ENCODE measurements around the gene AVP. TPM values are rescaled to one million over a fixed set of nuclear protein-coding genes. Genes with fewer than 3 reads are reported as not detected.
"Not testable (repeated sequence)": the region's sequence is repeated elsewhere in the genome, so short reads cannot be mapped to it uniquely, and the experiment has no call there.

AVP gene
- total RNA-seq, 2 donors from 2014 or later, result not detected

GRCh38 chr20:3121271-3121911 lies 36.9 kb upstream of the AVP start:
- Mint-ChIP-seq H3K27me3 (no peaks in the 10 kb centered on the region), H3K36me3 (ENCODE audit: low read depth) (no peaks in the 10 kb centered on the region), H3K27ac (peak overlapping the region; percentile 94), H3K4me3 (peak overlapping the region; percentile 86), H3K4me1 (peaks cover 24% of the 10 kb centered on the region)
- peak; percentile 77 for ATAC-seq
- DNase-seq, result no peak
- no peaks in the 10 kb centered on the region for H3K9me3 ChIP-seq (ENCODE audit: control insufficient read depth, low read length, poor library complexity, severe bottlenecking)

DNA sequence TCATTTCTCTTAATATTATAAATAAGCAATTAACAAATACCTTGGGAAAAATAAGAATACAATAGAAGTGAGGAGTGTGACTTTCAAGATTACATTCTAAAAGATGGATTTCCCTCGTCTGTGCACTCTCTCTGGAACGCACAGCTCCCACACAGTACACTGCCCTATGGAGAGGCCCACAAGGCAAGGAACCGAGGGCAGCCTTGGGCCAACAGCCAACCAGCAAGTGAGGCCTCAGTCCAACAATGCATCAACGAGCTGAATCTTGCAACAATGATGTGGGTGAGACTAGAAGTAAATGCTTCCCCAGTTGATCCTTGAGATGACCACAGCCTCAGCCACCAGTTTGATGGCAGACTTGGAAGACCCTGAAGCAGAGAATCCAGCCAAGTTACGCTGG lies 34.5 kb upstream of the AVP start:
- Mint-ChIP-seq H3K27ac (peak overlapping the region; percentile 94), H3K4me1 (peaks cover 27% of the 10 kb centered on the region), H3K27me3 (no peaks in the 10 kb centered on the region), H3K36me3 (ENCODE audit: low read depth) (peaks cover 2% of the 10 kb centered on the region), H3K4me3 (no peak overlapping the region)
- H3K9me3 ChIP-seq (ENCODE audit: control insufficient read depth, low read length, poor library complexity, severe bottlenecking), result no peaks in the 10 kb centered on the region
- DNase-seq (no peak), ATAC-seq (no peak)

DNA sequence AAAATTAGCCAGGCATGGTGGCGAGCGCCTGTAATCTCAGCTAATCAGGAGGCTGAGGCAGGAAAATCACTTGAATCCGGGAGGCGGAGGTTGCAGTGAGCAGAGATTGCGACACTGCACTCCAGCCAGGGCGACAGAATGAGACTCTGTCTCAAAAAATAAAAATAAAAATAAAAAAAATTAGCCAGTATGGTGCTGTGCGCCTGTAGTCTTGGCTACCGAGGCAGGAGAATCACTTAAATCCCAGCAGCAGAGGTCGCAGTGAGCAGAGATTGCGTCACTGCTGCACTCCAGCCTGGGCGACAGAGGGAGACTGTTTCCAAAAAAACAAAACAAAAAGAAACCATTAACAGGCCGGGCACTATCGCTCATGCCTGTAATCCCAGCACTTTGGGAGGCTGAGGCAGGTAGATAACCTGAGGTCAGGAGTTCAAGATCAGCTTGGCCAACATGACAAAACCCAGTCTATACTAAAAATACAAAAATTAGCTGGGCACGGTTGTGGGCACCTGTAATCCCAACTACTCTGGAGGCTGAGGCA lies 33.4 kb upstream of the AVP start:
- Mint-ChIP-seq H3K27ac (peak overlapping the region; percentile 83), H3K4me1 (peaks cover 27% of the 10 kb centered on the region)
- ATAC-seq, result peak; percentile 70
- not testable (repeated sequence) for H3K27me3 Mint-ChIP-seq; H3K4me3 Mint-ChIP-seq; H3K9me3 ChIP-seq (ENCODE audit: control insufficient read depth, low read length, poor library complexity, severe bottlenecking); DNase-seq; H3K36me3 Mint-ChIP-seq (ENCODE audit: low read depth)

- Mint-ChIP-seq H3K4me1 (peaks cover 17% of the 10 kb centered on the region), H3K27ac (peak overlapping the region; percentile 83)
- ATAC-seq, result no peak
These were observed 31.8 kb upstream of the AVP start for GRCh38 chr20:3116341-3116740.

DNA sequence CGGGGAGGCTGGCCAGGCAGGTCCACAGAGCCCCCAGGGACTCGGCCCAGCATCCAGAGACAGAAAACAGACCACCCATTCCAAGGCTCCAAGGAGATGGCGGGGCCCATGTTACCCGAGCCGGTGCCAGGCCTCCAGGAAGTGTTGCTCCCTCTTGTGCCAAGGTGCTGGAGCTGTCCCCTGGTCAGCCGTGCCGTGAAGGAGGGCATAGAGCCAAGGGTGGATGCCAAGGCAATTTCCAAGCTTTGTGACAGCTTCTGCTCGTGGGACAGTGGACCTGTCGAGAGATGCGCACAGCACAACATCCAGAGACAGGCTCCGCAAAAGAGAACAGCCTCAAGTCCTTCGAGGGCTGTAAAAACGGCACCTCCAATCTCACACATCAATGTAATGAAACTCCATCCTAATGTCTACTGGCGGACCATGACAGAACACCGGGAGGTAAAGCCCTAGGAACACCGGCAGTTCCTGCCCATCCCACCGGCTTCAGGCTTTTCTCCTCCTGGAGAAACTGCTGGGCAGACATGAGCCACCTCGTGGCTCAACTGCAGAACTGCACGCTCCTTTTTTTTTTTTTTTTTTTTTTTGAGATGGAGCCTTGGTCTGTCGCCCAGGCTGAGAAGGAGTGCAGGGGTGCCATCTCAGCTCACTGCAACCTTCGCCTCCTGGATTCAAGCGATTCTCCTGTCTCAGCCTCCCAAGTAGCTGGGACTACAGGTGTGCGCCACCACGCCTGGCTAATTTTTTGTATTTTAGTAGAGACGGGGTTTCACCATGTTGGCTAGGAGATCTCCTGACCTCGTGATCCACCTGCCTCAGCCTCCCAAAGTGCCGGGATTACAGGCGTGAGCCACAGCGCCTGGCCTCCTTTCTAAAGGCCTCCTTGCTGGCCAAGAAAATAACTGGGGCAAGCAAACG lies 30.9 kb upstream of the AVP start:
- H3K4me3 Mint-ChIP-seq, result no peak overlapping the region
- peaks cover 10% of the 10 kb centered on the region for H3K4me1 Mint-ChIP-seq
- ATAC-seq, result peak; percentile 66
- no peaks in the 10 kb centered on the region for H3K9me3 ChIP-seq (ENCODE audit: control insufficient read depth, low read length, poor library complexity, severe bottlenecking)
- no peaks in the 10 kb centered on the region for H3K27me3 Mint-ChIP-seq
- H3K27ac Mint-ChIP-seq, result no peak overlapping the region
- no peak for DNase-seq
- peaks cover 13% of the 10 kb centered on the region for H3K36me3 Mint-ChIP-seq (ENCODE audit: low read depth)

More at GRCh38 chr20:3116341-3116740, 31.8 kb upstream of the AVP start:
- H3K9me3 ChIP-seq (ENCODE audit: control insufficient read depth, low read length, poor library complexity, severe bottlenecking), result no peaks in the 10 kb centered on the region
- Mint-ChIP-seq H3K36me3 (ENCODE audit: low read depth) (peaks cover 9% of the 10 kb centered on the region), H3K27me3 (no peaks in the 10 kb centered on the region), H3K4me3 (no peak overlapping the region)
- DNase-seq, result no peak

- DNase-seq (no peak), ATAC-seq (no peak)
- Mint-ChIP-seq H3K4me1 (peaks cover 11% of the 10 kb centered on the region), H3K4me3 (no peak overlapping the region), H3K27ac (peak overlapping the region; percentile 59), H3K36me3 (ENCODE audit: low read depth) (peaks cover 13% of the 10 kb centered on the region), H3K27me3 (no peaks in the 10 kb centered on the region)
- no peaks in the 10 kb centered on the region for H3K9me3 ChIP-seq (ENCODE audit: control insufficient read depth, low read length, poor library complexity, severe bottlenecking)
These were observed 27.5 kb upstream of the AVP start for GRCh38 chr20:3111995-3112394.

GRCh38 chr20:3111507-3111906 lies 27.0 kb upstream of the AVP start:
- Mint-ChIP-seq H3K4me1 (peaks cover 12% of the 10 kb centered on the region), H3K36me3 (ENCODE audit: low read depth) (peaks cover 13% of the 10 kb centered on the region), H3K4me3 (no peak overlapping the region), H3K27ac (peak overlapping the region; percentile 59), H3K27me3 (no peaks in the 10 kb centered on the region)
- DNase-seq (no peak), ATAC-seq (no peak)
- no peaks in the 10 kb centered on the region for H3K9me3 ChIP-seq (ENCODE audit: control insufficient read depth, low read length, poor library complexity, severe bottlenecking)

GRCh38 chr20:3109350-3110302 lies 25.1 kb upstream of the AVP start:
- no peaks in the 10 kb centered on the region for H3K9me3 ChIP-seq (ENCODE audit: control insufficient read depth, low read length, poor library complexity, severe bottlenecking)
- peaks cover 13% of the 10 kb centered on the region for H3K36me3 Mint-ChIP-seq (ENCODE audit: low read depth)
- DNase-seq, result no peak
- H3K27me3 Mint-ChIP-seq, result no peaks in the 10 kb centered on the region
- H3K27ac Mint-ChIP-seq, result no peak overlapping the region
- peaks cover 9% of the 10 kb centered on the region for H3K4me1 Mint-ChIP-seq
- no peak overlapping the region for H3K4me3 Mint-ChIP-seq
- no peak for ATAC-seq

DNA sequence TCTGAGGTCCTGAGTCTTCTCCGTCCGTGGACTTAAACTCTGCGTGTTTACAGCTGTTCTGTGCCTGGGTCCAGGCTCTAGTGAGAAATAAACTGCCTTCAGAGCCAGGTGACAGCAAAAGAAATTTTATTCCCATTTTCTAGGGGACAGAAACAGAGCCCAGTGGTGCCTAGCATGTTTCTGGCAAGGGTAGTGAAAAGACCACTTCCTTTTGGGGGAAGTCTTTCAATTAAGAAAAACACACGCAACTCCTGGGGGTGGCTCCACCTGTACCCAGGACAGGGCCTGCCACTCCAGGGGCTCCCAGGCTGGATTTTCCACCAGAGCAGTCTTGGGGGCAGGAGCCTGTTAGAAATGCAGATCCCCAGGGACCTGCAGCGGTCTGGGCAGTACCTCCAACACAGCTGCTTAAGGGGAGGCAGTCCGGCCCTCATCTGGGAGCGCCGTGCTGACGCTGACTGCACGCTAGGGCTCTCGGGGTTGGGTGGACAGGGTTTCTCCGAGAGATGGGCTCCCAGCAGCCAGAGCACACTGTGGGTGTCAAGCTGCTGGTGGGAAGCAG lies 23.0 kb upstream of the AVP start:
- ATAC-seq, result no peak
- H3K27ac Mint-ChIP-seq, result no peak overlapping the region
- no peaks in the 10 kb centered on the region for H3K9me3 ChIP-seq (ENCODE audit: control insufficient read depth, low read length, poor library complexity, severe bottlenecking)
- H3K4me3 Mint-ChIP-seq, result no peak overlapping the region
- H3K36me3 Mint-ChIP-seq (ENCODE audit: low read depth), result peaks cover 5% of the 10 kb centered on the region
- no peaks in the 10 kb centered on the region for H3K27me3 Mint-ChIP-seq
- DNase-seq, result no peak
- H3K4me1 Mint-ChIP-seq, result peaks cover 12% of the 10 kb centered on the region

GRCh38 chr20:3106658-3107463 lies 22.3 kb upstream of the AVP start:
- H3K27ac Mint-ChIP-seq, result peak overlapping the region; percentile 24
- DNase-seq (no peak), ATAC-seq (no peak)
- peaks cover 17% of the 10 kb centered on the region for H3K4me1 Mint-ChIP-seq
- no peaks in the 10 kb centered on the region for H3K9me3 ChIP-seq (ENCODE audit: control insufficient read depth, low read length, poor library complexity, severe bottlenecking)
- no peak overlapping the region for H3K4me3 Mint-ChIP-seq
- no peaks in the 10 kb centered on the region for H3K27me3 Mint-ChIP-seq
- peaks cover 5% of the 10 kb centered on the region for H3K36me3 Mint-ChIP-seq (ENCODE audit: low read depth)

DNA sequence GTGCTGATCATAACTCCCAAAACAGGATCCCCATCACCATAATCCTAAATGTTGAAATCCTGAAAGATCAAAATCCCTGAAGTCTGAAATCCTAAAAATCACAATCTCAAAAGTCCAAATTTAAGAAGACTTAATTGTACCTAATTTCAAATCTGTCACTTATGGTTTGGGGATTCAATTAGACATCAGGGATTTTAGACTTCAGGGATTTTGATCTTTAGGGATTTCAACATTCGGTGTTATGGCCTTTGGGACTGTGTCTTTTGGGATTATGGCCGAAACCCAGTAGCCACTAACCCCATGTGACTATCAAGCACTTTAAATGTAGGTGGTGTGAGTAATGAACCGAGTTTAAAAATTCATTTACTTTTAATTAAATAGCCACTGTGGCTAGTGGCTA lies 21.7 kb upstream of the AVP start:
- Mint-ChIP-seq H3K4me3 (no peak overlapping the region), H3K27me3 (no peaks in the 10 kb centered on the region), H3K4me1 (peaks cover 17% of the 10 kb centered on the region), H3K36me3 (ENCODE audit: low read depth) (peaks cover 3% of the 10 kb centered on the region), H3K27ac (no peak overlapping the region)
- no peak for DNase-seq
- H3K9me3 ChIP-seq (ENCODE audit: control insufficient read depth, low read length, poor library complexity, severe bottlenecking), result no peaks in the 10 kb centered on the region
- no peak for ATAC-seq
